ENCODE results near the gene FGD6. TPM values are rescaled to one million over a fixed set of nuclear protein-coding genes. Genes with fewer than 3 reads are reported as not detected.
A peak's percentile ranks its signal among the peaks of the same experiment; 100 is the strongest.

FGD6 gene
- total RNA-seq, 1 experiment from 2014 or later = 14.3 TPM

GRCh38 chr12:95204141-95204866 lies 13.0 kb downstream of the FGD6 start:
- BruUV-seq (replicated peaks) = no TSS peak
- ATAC-seq = peak; percentile 74
- peak overlapping the region; percentile 81 for H3K4me2 ChIP-seq (ENCODE audit: low read length)
- no peaks in the 10 kb centered on the region for H3K9me3 ChIP-seq (ENCODE audit: low read length)
- no peaks in the 10 kb centered on the region for H4K20me1 ChIP-seq (ENCODE audit: low read length)
- 0 out of 2 replicates have a peak overlapping the region, but pooled peaks have one; percentile 11 for H2AFZ ChIP-seq (ENCODE audit: low read length)
- no peaks in the 10 kb centered on the region for H3F3A ChIP-seq (ENCODE audit: low read length, unreplicated experiment)
- H3K4me3 ChIP-seq (ENCODE audit: low read length) = peak overlapping the region; percentile 59
- no peaks in the 10 kb centered on the region for H3K9me2 ChIP-seq (replicated peaks; ENCODE audit: low read length)
- peak overlapping the region; percentile 74 for H3K9ac ChIP-seq (ENCODE audit: low read length)
- H3K36me3 ChIP-seq (ENCODE audit: low read depth, low read length) = no peaks in the 10 kb centered on the region
- TF ChIP-seq EZH2 (IDR thresholded peaks at IDR 0.05; ENCODE audit: low read length, unreplicated experiment) (no peak), EZH2phosphoT487 (IDR thresholded peaks at IDR 0.05; ENCODE audit: borderline replicate concordance, low read length) (no peak), CTCF (conservative IDR thresholded peaks at IDR 0.05; ENCODE audit: low read depth, low read length) (no peak)
- intact Hi-C loops (cut with micrococcal nuclease) = no loop called here
- DNase-seq = peak; percentile 97
- H3K27ac ChIP-seq (ENCODE audit: low read length) = peak overlapping the region; percentile 97
- POLR2A ChIA-PET (ENCODE audit: unreplicated experiment) = interaction anchor here (0.6 kb wide), 1 partner anchor 58 kb away, joined by 3 read pairs; no protein-coding TSS in a partner anchor
- peaks cover 69% of the 10 kb centered on the region for H3K4me1 ChIP-seq (ENCODE audit: insufficient read depth, low read length)
- no peaks in the 10 kb centered on the region for H3K27me3 ChIP-seq (ENCODE audit: low read length)
- peaks cover 88% of the 10 kb centered on the region for H3K79me2 ChIP-seq (ENCODE audit: low read length)
- CTCF ChIA-PET = interaction anchor here (0.6 to 0.7 kb wide), 3 partner anchors 83 to 490 kb away, joined by 3 read pairs; no protein-coding TSS in a partner anchor

- POLR2A ChIA-PET (ENCODE audit: unreplicated experiment) = no interaction called here
- Histone ChIP-seq H3K4me1 (ENCODE audit: insufficient read depth, low read length) (peaks cover 69% of the 10 kb centered on the region), H3K4me3 (ENCODE audit: low read length) (peak overlapping the region; percentile 59)
These were observed 13.7 kb downstream of the FGD6 start for GRCh38 chr12:95203487-95204030.

More at GRCh38 chr12:95203487-95204030, 13.7 kb downstream of the FGD6 start:
- peak overlapping the region; percentile 97 for H3K27ac ChIP-seq (ENCODE audit: low read length)
- peaks cover 88% of the 10 kb centered on the region for H3K79me2 ChIP-seq (ENCODE audit: low read length)
- no peak overlapping the region for H2AFZ ChIP-seq (ENCODE audit: low read length)
- TF ChIP-seq EZH2phosphoT487 (IDR thresholded peaks at IDR 0.05; ENCODE audit: borderline replicate concordance, low read length) (no peak), CTCF (conservative IDR thresholded peaks at IDR 0.05; ENCODE audit: low read depth, low read length) (no peak), EZH2 (IDR thresholded peaks at IDR 0.05; ENCODE audit: low read length, unreplicated experiment) (no peak)
- ATAC-seq (no peak), DNase-seq (no peak)
- intact Hi-C loops (cut with micrococcal nuclease) = no loop called here
- peak overlapping the region; percentile 74 for H3K9ac ChIP-seq (ENCODE audit: low read length)
- CTCF ChIA-PET = interaction anchor here (0.6 kb wide), 1 partner anchor 489 kb away, joined by 3 read pairs; no protein-coding TSS in a partner anchor
- peak overlapping the region; percentile 81 for H3K4me2 ChIP-seq (ENCODE audit: low read length)
- BruUV-seq (replicated peaks) = no TSS peak
- H3K36me3 ChIP-seq (ENCODE audit: low read depth, low read length) = no peaks in the 10 kb centered on the region
- H4K20me1 ChIP-seq (ENCODE audit: low read length) = no peaks in the 10 kb centered on the region
- H3K9me2 ChIP-seq (replicated peaks; ENCODE audit: low read length) = no peaks in the 10 kb centered on the region
- no peaks in the 10 kb centered on the region for H3K9me3 ChIP-seq (ENCODE audit: low read length)
- no peaks in the 10 kb centered on the region for H3K27me3 ChIP-seq (ENCODE audit: low read length)
- no peaks in the 10 kb centered on the region for H3F3A ChIP-seq (ENCODE audit: low read length, unreplicated experiment)
